Uterus (tissue), 4 donors: Measurements from ENCODE around the gene PLA2G7. TPM values are rescaled to one million over a fixed set of nuclear protein-coding genes. Genes with fewer than 3 reads are reported as not detected.

Source experiments
- DNase-seq, 2 donors: peaks; one replicate each; pipeline ENCODE4 v3.0.0-alpha.2; 2019 to 2020
- H3K27ac ChIP-seq, 2 donors: fragments of 200-600 bp; sonication (generic); 1 replicate in 1 of 2; 2 replicates in 1 of 2; pipeline ENCODE4 v1.5.1; 2016 to 2018
- H3K27me3 ChIP-seq, 2 donors: fragments of 200-600 bp; sonication (generic); one replicate each; pipeline ENCODE4 v1.5.1; 2018 to 2019; ENCODE audit warnings: control low read depth in 1 of 2
- H3K36me3 ChIP-seq, 2 donors: fragments of 200-600 bp; sonication (generic); one replicate each; pipeline ENCODE4 v1.5.1; 2019; ENCODE audit warnings: control low read depth in 1 of 2
- H3K4me1 ChIP-seq, 2 donors: fragments of 200-600 bp; sonication (generic); one replicate each; pipeline ENCODE4 v1.5.1; 2018 to 2019; ENCODE audit warnings: control low read depth in 1 of 2
- H3K4me3 ChIP-seq, 2 donors: fragments of 200-600 bp; sonication (generic); 1 replicate in 1 of 2; 2 replicates in 1 of 2; pipeline ENCODE4 v1.5.1; 2018 to 2019; ENCODE audit warnings: mild to moderate bottlenecking in 1 of 2
- H3K9me3 ChIP-seq, 2 donors: fragments of 200-600 bp; sonication (generic); one replicate each; pipeline ENCODE4 v1.5.1; 2019; ENCODE audit warnings: control low read depth in 1 of 2
- CTCF ChIP-seq, 4 experiments: fragments of 200-600 bp in 2 of 4; fragments of 450-650 bp in 2 of 4; sonication (generic) in 2 of 4; IDR thresholded peaks; one replicate each; pipeline ENCODE4 v1.5.1; 2016 to 2019; ENCODE audit warnings: antibody characterized with exemption in 4 of 4, mild to moderate bottlenecking in 2 of 4, moderate library complexity in 1 of 4
- POLR2A ChIP-seq, 2 donors: fragments of 450-650 bp; IDR thresholded peaks; one replicate each; pipeline ENCODE4 v1.6.1; 2016; ENCODE audit warnings: antibody characterized with exemption in 2 of 2, mild to moderate bottlenecking in 1 of 2, moderate library complexity in 1 of 2
- intact Hi-C: fragments of 100-400 bp; cut with DNase I; formaldehyde crosslinking; loops from one replicate; pipeline ENCODE4 v1.15.1; 2023; ENCODE audit warnings: low total_unique reads
- total RNA-seq, 4 donors: library from RNA; depleted of rRNA in 3 of 4; stranded (reverse); fragments of >200 nt in 3 of 4; gene quantifications; one replicate each; pipeline versions ENCODE4 v1.1.0 to v1.2.4, GENCODE V29; 2014 to 2023
- donor health status: DM: yes; HTN: yes; CAD: no.

PLA2G7 gene
- total RNA-seq, 4 donors from 2014 or later = 3.9 TPM; not detected in 3

GRCh38 chr6:46706464-46706863, 28.7 kb downstream of the PLA2G7 start:
- no peak for DNase-seq
- intact Hi-C loops = no loop called here
- H3K4me3 ChIP-seq = no peak overlapping the region
- H3K9me3 ChIP-seq = no peaks in the 10 kb centered on the region
- no peaks in the 10 kb centered on the region for H3K4me1 ChIP-seq
- TF ChIP-seq POLR2A (IDR thresholded peaks at IDR 0.05) = no peak
- no peak for TF ChIP-seq CTCF (IDR thresholded peaks at IDR 0.05)
- no peak overlapping the region for H3K27ac ChIP-seq
- H3K27me3 ChIP-seq = no peaks in the 10 kb centered on the region
- H3K36me3 ChIP-seq = no peaks in the 10 kb centered on the region

- no peak for TF ChIP-seq CTCF (IDR thresholded peaks at IDR 0.05)
- TF ChIP-seq POLR2A (IDR thresholded peaks at IDR 0.05) = no peak
- Histone ChIP-seq H3K36me3 (no peaks in the 10 kb centered on the region), H3K27ac (no peak overlapping the region), H3K4me1 (no peaks in the 10 kb centered on the region), H3K27me3 (no peaks in the 10 kb centered on the region), H3K9me3 (no peaks in the 10 kb centered on the region), H3K4me3 (no peak overlapping the region)
- intact Hi-C loops = no loop called here
- no peak for DNase-seq
These were observed 30.6 kb downstream of the PLA2G7 start for GRCh38 chr6:46704562-46704961.

- H3K9me3 ChIP-seq = no peaks in the 10 kb centered on the region
- TF ChIP-seq POLR2A (IDR thresholded peaks at IDR 0.05) = no peak
- no peak for TF ChIP-seq CTCF (IDR thresholded peaks at IDR 0.05)
- no peak for DNase-seq
- intact Hi-C loops = no loop called here
- H3K36me3 ChIP-seq = no peaks in the 10 kb centered on the region
- H3K27ac ChIP-seq = no peak overlapping the region
- H3K4me3 ChIP-seq = no peak overlapping the region
- H3K27me3 ChIP-seq = no peaks in the 10 kb centered on the region
- H3K4me1 ChIP-seq = no peaks in the 10 kb centered on the region
These were observed 35.2 kb downstream of the PLA2G7 start for GRCh38 chr6:46699970-46700369.

- no peaks in the 10 kb centered on the region for H3K4me1 ChIP-seq
- intact Hi-C loops = no loop called here
- TF ChIP-seq CTCF (IDR thresholded peaks at IDR 0.05) (no peak), POLR2A (IDR thresholded peaks at IDR 0.05) (no peak)
- no peaks in the 10 kb centered on the region for H3K27me3 ChIP-seq
- no peak overlapping the region for H3K4me3 ChIP-seq
- DNase-seq = no peak
- no peaks in the 10 kb centered on the region for H3K9me3 ChIP-seq
- no peak overlapping the region for H3K27ac ChIP-seq
- no peaks in the 10 kb centered on the region for H3K36me3 ChIP-seq
These were observed 44.2 kb downstream of the PLA2G7 start for GRCh38 chr6:46690911-46691451.

- no peak for DNase-seq
- Histone ChIP-seq H3K4me1 (no peaks in the 10 kb centered on the region), H3K27me3 (no peaks in the 10 kb centered on the region), H3K9me3 (no peaks in the 10 kb centered on the region), H3K27ac (no peak overlapping the region), H3K4me3 (no peak overlapping the region), H3K36me3 (no peaks in the 10 kb centered on the region)
- no peak for TF ChIP-seq CTCF (IDR thresholded peaks at IDR 0.05)
- no peak for TF ChIP-seq POLR2A (IDR thresholded peaks at IDR 0.05)
- intact Hi-C loops = no loop called here
These were observed 44.9 kb downstream of the PLA2G7 start for GRCh38 chr6:46690141-46690755.
